GM23338 (cell line): Measurements from ENCODE around the gene PDZD7. TPM values are rescaled to one million over a fixed set of nuclear protein-coding genes. Genes with fewer than 3 reads are reported as not detected.

Source experiments
- ATAC-seq: fragments of 200-7000 bp; cut with Tn5 transposase; 3 replicates; pipeline ENCODE4 v1.9.1; 2020
- DNase-seq: peaks from one replicate; pipeline ENCODE4 v3.0.0-alpha.2; 2015; ENCODE audit warnings: low spot score
- H2AFZ ChIP-seq: fragments of 200-600 bp; sonication (generic); 2 replicates; pipeline ENCODE4 v1.8.0; 2016; ENCODE audit warnings: antibody characterized with exemption, mild to moderate bottlenecking, moderate library complexity
- H3F3A ChIP-seq: fragments of 200-600 bp; sonication (generic); replicated peaks from 2 replicates; pipeline ENCODE4 v1.8.0; 2017; ENCODE audit warnings: antibody characterized with exemption, mixed run types, low read depth
- H3K27ac ChIP-seq: fragments of 200-600 bp; sonication (generic); 2 replicates; pipeline ENCODE4 v1.6.1; 2016; ENCODE audit warnings: low read depth
- H3K27me3 ChIP-seq: fragments of 200-600 bp; sonication (generic); 2 replicates; pipeline ENCODE4 v1.8.0; 2016; ENCODE audit warnings: mild to moderate bottlenecking, mixed run types, moderate library complexity; ENCODE audit not compliant: insufficient read depth
- H3K36me3 ChIP-seq: fragments of 200-600 bp; sonication (generic); 2 replicates; pipeline ENCODE4 v1.8.0; 2016; ENCODE audit warnings: mild to moderate bottlenecking; ENCODE audit not compliant: insufficient read depth
- H3K4me1 ChIP-seq: fragments of 200-600 bp; sonication (generic); 2 replicates; pipeline ENCODE4 v1.8.0; 2016; ENCODE audit warnings: mild to moderate bottlenecking, moderate library complexity; ENCODE audit not compliant: insufficient read depth
- H3K4me2 ChIP-seq: fragments of 200-600 bp; sonication (generic); 2 replicates; pipeline ENCODE4 v1.7.1; 2017; ENCODE audit warnings: mixed run types
- H3K4me3 ChIP-seq: fragments of 200-600 bp; sonication (generic); 2 replicates; pipeline ENCODE4 v1.6.1; 2016; ENCODE audit warnings: mixed run types
- H3K79me2 ChIP-seq: fragments of 200-600 bp; sonication (generic); replicated peaks from 2 replicates; pipeline ENCODE4 v1.8.0; 2017; ENCODE audit warnings: mild to moderate bottlenecking; ENCODE audit not compliant: insufficient read depth
- H3K9me2 ChIP-seq: fragments of 200-600 bp; sonication (generic); 2 replicates; pipeline ENCODE4 v1.8.0; 2017; ENCODE audit not compliant: insufficient read depth
- H4K20me1 ChIP-seq: fragments of 200-600 bp; sonication (generic); replicated peaks from 2 replicates; pipeline ENCODE4 v1.8.0; 2017; ENCODE audit warnings: mild to moderate bottlenecking; ENCODE audit not compliant: insufficient read depth
- H3K27ac Mint-ChIP-seq: 2 replicates; pipeline ENCODE4 v1.8.0; 2020; ENCODE audit warnings: inconsistent platforms, mild to moderate bottlenecking, moderate library complexity, mixed read lengths
- H3K27me3 Mint-ChIP-seq: 3 replicates; pipeline ENCODE4 v1.8.0; 2022; ENCODE audit warnings: low read depth, mild to moderate bottlenecking, moderate library complexity, mixed read lengths, inconsistent platforms; ENCODE audit not compliant: insufficient read depth, poor library complexity
- H3K36me3 Mint-ChIP-seq: 3 replicates; pipeline ENCODE4 v1.8.0; 2021; ENCODE audit warnings: low read depth, mild to moderate bottlenecking, inconsistent platforms, moderate library complexity, mixed read lengths
- H3K4me1 Mint-ChIP-seq: 3 replicates; pipeline ENCODE4 v1.8.0; 2020; ENCODE audit warnings: mild to moderate bottlenecking, inconsistent platforms, mixed read lengths
- H3K4me3 Mint-ChIP-seq: 3 replicates; pipeline ENCODE4 v1.8.0; 2021; ENCODE audit warnings: moderate library complexity, mild to moderate bottlenecking, inconsistent platforms, mixed read lengths
- H3K9me3 Mint-ChIP-seq: 3 replicates; pipeline ENCODE4 v1.8.0; 2020; ENCODE audit warnings: moderate library complexity, mild to moderate bottlenecking, inconsistent platforms, mixed read lengths
- CREB1 ChIP-seq: fragments of 250-450 bp; sonication (Bioruptor Pico); IDR thresholded peaks from 2 replicates; pipeline ENCODE4 v1.5.0; 2020; ENCODE audit warnings: low read depth, mild to moderate bottlenecking, moderate library complexity
- EZH2 ChIP-seq: fragments of 200-600 bp; sonication (generic); IDR thresholded peaks from one replicate; pipeline ENCODE4 v1.8.0; 2017; ENCODE audit warnings: antibody characterized with exemption, mild to moderate bottlenecking, low read depth; ENCODE audit not compliant: unreplicated experiment
- JUNB ChIP-seq: IDR thresholded peaks from one replicate; pipeline ENCODE4 v1.6.1; 2016; ENCODE audit warnings: antibody characterized with exemption; ENCODE audit not compliant: unreplicated experiment
- NANOG ChIP-seq: IDR thresholded peaks from 2 replicates; pipeline ENCODE4 v1.6.1; 2016; ENCODE audit warnings: antibody characterized with exemption, borderline replicate concordance
- POLR2AphosphoS5 ChIP-seq: IDR thresholded peaks from 2 replicates; pipeline ENCODE4 v1.6.1; 2016; ENCODE audit warnings: antibody characterized with exemption, low read depth
- ZNF114 ChIP-seq: fragments of 250-450 bp; sonication (Bioruptor Pico); IDR thresholded peaks from 2 replicates; pipeline ENCODE4 v1.5.0; 2020; ENCODE audit warnings: mild to moderate bottlenecking, moderate library complexity
- ZNF331 ChIP-seq: fragments of 250-450 bp; sonication (Bioruptor Pico); IDR thresholded peaks from 2 replicates; pipeline ENCODE4 v1.5.0; 2020; ENCODE audit warnings: low read depth, mild to moderate bottlenecking, moderate library complexity
- ZNF462 ChIP-seq: fragments of 250-450 bp; sonication (Bioruptor Pico); IDR thresholded peaks from 2 replicates; pipeline ENCODE4 v1.5.0; 2020; ENCODE audit warnings: mild to moderate bottlenecking, moderate library complexity
- polyA plus RNA-seq: library from polyadenylated mRNA; unstranded; fragments of >200 nt; fragmentation: Nextera tagmentation; extraction: Ambion mirVana; gene quantifications from 2 replicates; pipeline ENCODE4 v1.2.1, GENCODE V29; 2016
- total RNA-seq: library from RNA; depleted of rRNA; stranded (reverse); fragments of >200 nt; shearing (Covaris generic); gene quantifications from 2 replicates; pipeline ENCODE4 v1.2.3, GENCODE V29; 2014
- TF ChIP-seq, protein P1 (sequence below), 2 experiments: fragments of 200-600 bp in 1 of 2; sonication (generic) in 1 of 2; conservative IDR thresholded peaks; 2 replicates each; pipeline versions ENCODE4 v1.5.1 to v1.6.1; 2016 to 2017; ENCODE audit warnings: antibody characterized with exemption in 2 of 2, low read depth in 2 of 2, mild to moderate bottlenecking in 2 of 2, moderate library complexity in 1 of 2

Gene PDZD7
- total and polyA plus RNA-seq, 2 experiments from 2014 or later = 1.7 to 2.3 TPM

- peak; percentile 72 for DNase-seq
- H3K4me3 ChIP-seq = no peak overlapping the region
- peaks cover 53% of the 10 kb centered on the region for H3K27me3 ChIP-seq
- H3K79me2 ChIP-seq = no peaks in the 10 kb centered on the region
- Mint-ChIP-seq H3K4me3 (no peak overlapping the region), H3K9me3 (no peaks in the 10 kb centered on the region), H3K27ac (no peak overlapping the region), H3K36me3 (no peaks in the 10 kb centered on the region; the same call in 2 of the 3 replicates), H3K4me1 (peaks cover 33% of the 10 kb centered on the region), H3K27me3 (peaks cover 46% of the 10 kb centered on the region)
- TF ChIP-seq, protein P1, sequence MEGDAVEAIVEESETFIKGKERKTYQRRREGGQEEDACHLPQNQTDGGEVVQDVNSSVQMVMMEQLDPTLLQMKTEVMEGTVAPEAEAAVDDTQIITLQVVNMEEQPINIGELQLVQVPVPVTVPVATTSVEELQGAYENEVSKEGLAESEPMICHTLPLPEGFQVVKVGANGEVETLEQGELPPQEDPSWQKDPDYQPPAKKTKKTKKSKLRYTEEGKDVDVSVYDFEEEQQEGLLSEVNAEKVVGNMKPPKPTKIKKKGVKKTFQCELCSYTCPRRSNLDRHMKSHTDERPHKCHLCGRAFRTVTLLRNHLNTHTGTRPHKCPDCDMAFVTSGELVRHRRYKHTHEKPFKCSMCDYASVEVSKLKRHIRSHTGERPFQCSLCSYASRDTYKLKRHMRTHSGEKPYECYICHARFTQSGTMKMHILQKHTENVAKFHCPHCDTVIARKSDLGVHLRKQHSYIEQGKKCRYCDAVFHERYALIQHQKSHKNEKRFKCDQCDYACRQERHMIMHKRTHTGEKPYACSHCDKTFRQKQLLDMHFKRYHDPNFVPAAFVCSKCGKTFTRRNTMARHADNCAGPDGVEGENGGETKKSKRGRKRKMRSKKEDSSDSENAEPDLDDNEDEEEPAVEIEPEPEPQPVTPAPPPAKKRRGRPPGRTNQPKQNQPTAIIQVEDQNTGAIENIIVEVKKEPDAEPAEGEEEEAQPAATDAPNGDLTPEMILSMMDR (conservative IDR thresholded peaks at IDR 0.05; ENCODE audit: low read depth in 2 of 2) = peak; percentile 15 to 37; a peak in 3 of 4 replicates
- no peak for TF ChIP-seq ZNF331
- H3K4me2 ChIP-seq = peak overlapping the region; percentile 100; the same call in 1 of the 2 replicates
- no peaks in the 10 kb centered on the region for H3F3A ChIP-seq
- no peaks in the 10 kb centered on the region; the same call in 1 of the 2 replicates for H4K20me1 ChIP-seq
- H2AFZ ChIP-seq = peak overlapping the region; percentile 32; the same call in 1 of the 2 replicates
- H3K4me1 ChIP-seq = peaks cover 27% of the 10 kb centered on the region; the same call in 1 of the 2 replicates
- no peak overlapping the region for H3K27ac ChIP-seq
- ATAC-seq = peak; percentile 20
- no peaks in the 10 kb centered on the region for H3K36me3 ChIP-seq
- no peaks in the 10 kb centered on the region for H3K9me2 ChIP-seq
Observed at GRCh38 chr10:101029520-101030295, 1.2 kb downstream of the PDZD7 start.

DNA sequence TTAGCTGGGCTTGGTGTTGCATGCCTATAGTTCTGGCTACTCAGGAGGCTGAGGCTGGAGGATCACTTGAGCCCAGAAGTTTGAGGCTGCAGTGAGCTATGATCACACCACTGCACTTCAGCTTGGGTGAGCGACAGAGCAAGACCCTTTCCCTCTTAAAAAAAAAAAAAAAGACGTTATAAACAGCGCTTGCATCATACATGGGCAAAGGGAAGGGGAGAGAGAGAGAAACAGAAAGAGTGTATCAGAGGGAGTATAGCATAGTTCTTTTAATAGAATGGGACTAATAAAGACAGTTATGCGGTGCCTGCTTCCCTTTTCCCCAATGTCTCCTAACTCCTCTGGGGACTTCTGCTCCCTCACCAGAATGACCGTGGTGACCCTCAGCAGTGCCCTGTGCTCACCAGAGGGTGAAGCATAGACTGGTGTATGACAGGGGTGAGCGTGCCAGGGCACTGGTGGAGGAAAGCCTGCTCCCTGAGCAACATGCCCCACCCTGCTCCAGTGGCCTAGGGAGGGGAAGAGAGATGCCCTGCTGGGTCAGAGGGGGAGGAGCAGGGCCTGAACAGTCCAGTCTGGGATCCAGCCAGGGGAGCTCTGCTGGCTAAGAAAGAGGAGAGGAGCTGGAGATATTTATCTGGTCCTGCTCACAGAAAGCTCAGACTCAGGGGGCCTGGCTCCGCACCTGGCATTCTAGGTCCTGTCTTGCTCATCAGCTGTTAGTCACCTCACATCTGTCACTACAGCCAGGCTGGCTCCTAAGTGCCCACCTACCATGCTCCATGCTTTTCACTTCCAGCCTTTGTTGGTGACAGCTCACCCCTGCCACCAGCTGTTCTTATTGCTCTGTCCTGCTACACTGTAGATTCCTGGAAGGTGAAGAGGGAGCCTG lies 2.2 kb downstream of the PDZD7 start:
- peaks cover 43% of the 10 kb centered on the region for H3K27me3 Mint-ChIP-seq
- peaks cover 43% of the 10 kb centered on the region for H3K27me3 ChIP-seq
- no peaks in the 10 kb centered on the region for H3K36me3 ChIP-seq
- no peaks in the 10 kb centered on the region for H3K79me2 ChIP-seq
- peaks cover 33% of the 10 kb centered on the region for H3K4me1 Mint-ChIP-seq
- H3K4me3 Mint-ChIP-seq = no peak overlapping the region
- no peaks in the 10 kb centered on the region for H3F3A ChIP-seq
- no peaks in the 10 kb centered on the region; the same call in 1 of the 2 replicates for H4K20me1 ChIP-seq
- no peaks in the 10 kb centered on the region; the same call in 2 of the 3 replicates for H3K36me3 Mint-ChIP-seq
- no peak overlapping the region for H3K27ac Mint-ChIP-seq
- H3K9me3 Mint-ChIP-seq = no peaks in the 10 kb centered on the region
- ATAC-seq (no peak), DNase-seq (no peak)
- H3K4me3 ChIP-seq = no peak overlapping the region
- no peak overlapping the region for H3K27ac ChIP-seq
- H3K4me1 ChIP-seq = peaks cover 27% of the 10 kb centered on the region; the same call in 1 of the 2 replicates
- H2AFZ ChIP-seq = no peak overlapping the region
- H3K4me2 ChIP-seq = no peak overlapping the region
- H3K9me2 ChIP-seq = no peaks in the 10 kb centered on the region
- TF ChIP-seq ZNF331 (no peak), NANOG (no peak), EZH2 (no peak), JUNB (no peak), ZNF462 (CRISPR knock-in tag) (no peak), POLR2AphosphoS5 (no peak), ZNF114 (CRISPR knock-in tag) (no peak), CREB1 (CRISPR knock-in tag) (no peak)
